Ishikawa (cell line): Measurements from ENCODE around the gene WWOX.

Experiments
- CREB1 ChIP-seq: IDR thresholded peaks from 2 replicates; pipeline ENCODE4 v1.6.1; 2012; ENCODE audit warnings: low read depth
- EGR1 ChIP-seq: IDR thresholded peaks from 2 replicates; pipeline ENCODE4 v1.6.1; 2012
- EP300 ChIP-seq: IDR thresholded peaks from 2 replicates; pipeline ENCODE4 v1.6.1; 2012; ENCODE audit warnings: borderline replicate concordance
- MAX ChIP-seq: IDR thresholded peaks from 2 replicates; pipeline ENCODE4 v1.6.1; 2012
- RAD21 ChIP-seq: IDR thresholded peaks from 2 replicates; pipeline ENCODE4 v1.6.1; 2012; ENCODE audit warnings: low read depth
- REST ChIP-seq: IDR thresholded peaks from 2 replicates; pipeline ENCODE4 v1.6.1; 2012; ENCODE audit warnings: low read depth, mild to moderate bottlenecking
- TAF1 ChIP-seq: IDR thresholded peaks from 2 replicates; pipeline ENCODE4 v1.6.1; 2012; ENCODE audit warnings: low read depth, mild to moderate bottlenecking
- YY1 ChIP-seq: IDR thresholded peaks from 2 replicates; pipeline ENCODE4 v1.6.1; 2012; ENCODE audit warnings: low read depth

- TF ChIP-seq REST: no peak
- TF ChIP-seq YY1: no peak
- TF ChIP-seq TAF1: no peak
- no peak for TF ChIP-seq EGR1
- TF ChIP-seq CREB1: no peak
- no peak for TF ChIP-seq MAX
- TF ChIP-seq RAD21: no peak
- no peak for TF ChIP-seq EP300
Observed at GRCh38 chr16:78927766-78928165, 828.3 kb downstream of the WWOX start.
